ENCODE results near the gene PPP2R2B. TPM values are rescaled to one million over a fixed set of nuclear protein-coding genes. Genes with fewer than 3 reads are reported as not detected.
"Not testable (repeated sequence)": the region's sequence is repeated elsewhere in the genome, so short reads cannot be mapped to it uniquely, and the experiment has no call there.

The PPP2R2B gene
- total RNA-seq, 1 donor from 2014 or later = 1.3 TPM

GRCh38 chr5:146562461-146562860 lies 316.1 kb downstream of the PPP2R2B start:
- intact Hi-C loops (cut with micrococcal nuclease) = no loop called here

- intact Hi-C loops (cut with micrococcal nuclease) = no loop called here
Measured at GRCh38 chr5:146561711-146562110, 316.8 kb downstream of the PPP2R2B start.

DNA sequence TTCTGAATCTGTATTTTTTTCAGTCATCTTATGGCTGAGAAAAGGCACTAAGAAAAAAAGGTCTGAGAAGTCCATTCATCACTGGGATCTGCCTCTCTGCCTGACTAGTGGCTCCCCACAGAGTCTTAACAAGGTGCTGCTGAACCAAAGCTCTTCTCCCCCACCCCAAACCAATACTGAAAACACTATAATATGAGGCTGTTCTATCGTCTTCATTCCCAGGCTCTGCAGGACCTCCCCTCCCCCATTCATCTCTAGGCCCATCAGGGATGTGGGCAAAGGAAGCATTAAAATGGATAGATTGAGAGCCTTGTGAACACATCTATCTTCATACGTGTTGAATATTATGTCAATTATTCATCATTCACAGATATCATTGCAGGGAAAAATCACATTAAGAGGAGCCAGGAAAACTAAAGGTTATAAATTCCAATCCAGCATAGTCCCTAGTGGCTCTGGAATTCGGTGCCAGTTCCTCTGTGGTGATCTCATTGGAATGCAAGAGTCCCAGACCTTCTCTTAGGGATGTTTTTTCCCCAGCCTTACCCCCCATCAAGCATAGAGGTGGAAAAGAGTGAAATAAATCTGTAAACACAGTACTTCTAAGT lies 318.2 kb downstream of the PPP2R2B start:
- intact Hi-C loops (cut with micrococcal nuclease) = no loop called here

DNA sequence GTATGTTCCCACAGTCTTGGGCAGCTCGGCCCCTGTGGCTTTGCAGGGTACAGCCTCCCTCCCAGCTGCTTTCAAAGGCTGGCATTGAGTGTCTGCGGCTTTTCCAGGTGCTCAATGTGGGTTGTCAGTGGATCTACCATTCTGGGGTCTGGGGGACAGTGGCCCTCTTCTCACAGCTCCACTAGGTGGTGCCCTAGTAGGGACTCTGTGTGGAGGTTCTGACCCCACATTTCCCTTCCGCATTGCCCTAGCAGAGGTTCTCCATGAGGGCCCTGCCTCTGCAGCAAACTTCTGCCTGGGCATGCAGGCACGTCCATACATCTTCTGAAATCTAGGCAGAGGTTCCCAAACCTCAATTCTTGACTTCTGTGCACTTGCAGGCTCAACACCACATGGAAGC lies 321.7 kb downstream of the PPP2R2B start:
- intact Hi-C loops (cut with micrococcal nuclease) = not testable (repeated sequence)

GRCh38 chr5:146553446-146553845 lies 325.1 kb downstream of the PPP2R2B start:
- intact Hi-C loops (cut with micrococcal nuclease) = no loop called here

GRCh38 chr5:146549615-146550014 lies 328.9 kb downstream of the PPP2R2B start:
- intact Hi-C loops (cut with micrococcal nuclease) = no loop called here

DNA sequence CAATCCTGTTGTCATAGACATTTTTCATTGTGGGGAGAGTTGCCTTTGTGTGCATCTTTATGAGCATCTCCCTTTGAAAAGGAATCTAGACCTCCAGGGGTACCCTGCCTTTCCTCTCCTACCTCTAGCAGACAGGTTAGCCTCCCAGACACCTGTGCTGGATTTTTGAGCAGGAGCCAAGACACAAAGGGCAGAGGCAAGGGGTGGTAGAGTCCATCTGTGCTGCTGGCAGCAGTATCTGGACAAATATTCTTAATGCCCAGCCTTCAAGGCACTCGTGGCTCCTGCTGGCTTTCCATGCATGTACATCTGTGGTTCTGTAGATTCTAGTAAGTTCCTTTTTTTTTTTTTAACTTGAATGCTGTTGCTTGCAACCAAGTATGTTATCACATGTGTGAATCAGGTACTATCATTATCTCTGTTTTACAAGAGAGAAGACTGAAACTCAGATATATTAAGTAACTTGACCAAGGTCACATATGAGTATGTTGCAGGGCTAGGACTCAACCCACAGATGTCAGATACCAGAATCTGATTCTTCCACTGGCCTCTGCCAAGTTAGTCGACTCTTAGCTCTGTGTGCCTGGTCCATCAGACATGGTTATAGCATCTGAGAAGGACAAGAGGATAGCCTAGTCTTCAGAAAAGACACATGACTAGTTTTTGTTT lies 329.6 kb downstream of the PPP2R2B start:
- intact Hi-C loops (cut with micrococcal nuclease) = no loop called here

GRCh38 chr5:146544232-146544631 lies 334.3 kb downstream of the PPP2R2B start:
- intact Hi-C loops (cut with micrococcal nuclease) = loop anchor here (5.0 kb wide), 1 partner anchor 403 kb away; no protein-coding TSS in a partner anchor

DNA sequence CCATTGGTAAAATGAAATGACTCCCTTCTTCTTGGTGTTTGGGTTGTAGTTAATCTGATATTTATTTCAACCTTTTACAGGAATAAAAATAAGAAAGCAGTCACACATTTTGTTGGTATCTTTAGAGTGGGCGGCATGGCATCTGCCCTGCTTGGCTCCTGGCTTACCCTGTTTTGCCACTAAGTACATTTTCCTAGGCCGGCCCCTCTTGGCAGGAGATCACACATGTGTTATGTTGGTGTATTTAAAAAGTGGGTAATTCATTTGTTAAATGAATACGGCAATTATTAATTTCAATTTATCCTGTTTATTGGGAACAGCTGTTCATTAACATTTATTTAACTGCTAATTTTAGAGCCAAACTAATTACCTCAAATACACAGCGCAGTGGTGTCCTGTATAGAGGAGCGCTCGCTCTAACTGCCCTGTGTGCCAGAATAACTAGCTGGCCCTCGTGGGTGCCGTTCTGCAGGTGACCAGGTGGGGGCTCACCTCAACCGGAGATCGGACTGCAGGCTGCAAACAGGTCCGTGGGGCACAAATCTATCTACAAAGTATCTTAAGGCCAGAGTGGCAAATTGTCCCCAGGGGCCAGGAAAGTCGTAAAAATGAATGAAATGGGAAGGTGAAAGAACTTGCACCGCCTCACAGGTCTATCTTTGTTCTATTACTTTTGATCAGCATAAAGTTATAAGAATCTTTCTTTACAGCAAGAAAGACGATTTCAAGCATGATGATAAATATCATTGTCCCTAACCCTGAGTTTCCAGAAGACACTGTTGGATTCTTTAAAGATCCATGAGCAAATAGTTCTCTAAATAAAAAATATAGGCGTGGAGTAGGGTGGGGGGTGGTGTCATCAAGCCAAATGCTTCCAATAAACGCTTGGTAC lies 336.4 kb downstream of the PPP2R2B start:
- intact Hi-C loops (cut with micrococcal nuclease) = loop anchor here (1.0 to 5.0 kb wide), 4 partner anchors 120 to 646 kb away; no protein-coding TSS in a partner anchor

- intact Hi-C loops (cut with micrococcal nuclease) = loop anchor here (5.0 kb wide), 1 partner anchor 407 kb away; no protein-coding TSS in a partner anchor
Measured at GRCh38 chr5:146540414-146540813, 338.1 kb downstream of the PPP2R2B start.

DNA sequence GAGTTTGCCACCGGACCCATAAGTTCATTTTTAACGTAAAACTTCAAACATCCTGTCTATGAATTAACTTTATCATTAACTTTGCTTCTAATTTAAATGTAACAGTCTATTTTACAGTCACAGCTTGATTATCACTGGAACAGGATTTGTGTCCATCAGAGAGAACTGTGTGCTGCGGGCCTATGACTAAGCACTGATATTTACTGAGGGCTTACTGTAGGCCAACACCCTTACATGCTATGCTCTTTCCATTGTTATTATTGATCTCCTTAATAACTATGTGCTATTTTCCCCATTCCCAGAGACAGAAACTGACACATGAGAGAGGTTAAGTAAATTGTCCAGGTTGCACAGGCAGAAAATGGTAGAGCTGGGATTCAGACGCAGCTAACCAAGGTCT lies 338.6 kb downstream of the PPP2R2B start:
- intact Hi-C loops (cut with micrococcal nuclease) = loop anchor here (5.0 to 10.0 kb wide), 2 partner anchors 345 to 407 kb away; no protein-coding TSS in a partner anchor

DNA sequence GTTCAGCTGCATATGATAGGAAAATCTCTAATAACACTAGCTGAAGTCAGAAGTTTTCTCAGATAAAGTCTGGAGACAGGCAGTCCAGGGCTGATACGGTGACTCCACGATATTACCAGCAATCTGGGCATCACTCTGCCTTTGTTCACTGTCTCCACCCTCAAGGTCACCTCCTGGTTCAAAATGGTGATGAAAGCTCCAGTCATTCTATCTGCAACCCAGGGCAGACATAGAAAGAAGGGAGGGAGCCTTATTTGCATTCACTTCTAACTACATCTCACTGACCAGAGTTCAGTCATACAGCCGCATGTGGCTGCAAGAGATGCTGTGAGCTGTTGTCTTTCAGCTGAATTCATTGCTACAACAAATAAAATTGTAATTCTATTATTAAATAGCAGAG lies 340.1 kb downstream of the PPP2R2B start:
- intact Hi-C loops (cut with micrococcal nuclease) = loop anchor here (10.0 kb wide), 1 partner anchor 346 kb away; no protein-coding TSS in a partner anchor

DNA sequence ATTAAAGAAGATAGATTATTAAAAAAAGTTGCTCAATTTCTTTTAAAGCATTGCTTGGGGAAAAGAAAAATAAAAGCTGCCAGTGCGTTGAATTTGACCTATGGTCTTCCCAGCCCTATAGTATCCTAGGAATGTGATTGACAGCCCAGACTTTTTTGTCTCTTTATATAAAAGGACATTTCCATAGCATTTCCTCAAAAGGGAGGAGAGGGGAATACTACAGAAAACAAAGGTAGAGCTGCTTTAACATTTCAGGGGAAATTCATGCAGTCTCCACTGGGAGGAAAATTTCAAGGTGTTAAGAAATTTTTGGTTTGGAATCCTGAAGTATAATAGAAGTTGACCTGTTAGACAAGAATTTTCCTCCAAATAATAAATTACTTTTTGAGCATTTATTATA lies 344.7 kb downstream of the PPP2R2B start:
- intact Hi-C loops (cut with micrococcal nuclease) = loop anchor here (1.0 to 10.0 kb wide), 5 partner anchors 88 to 655 kb away; no protein-coding TSS in a partner anchor

- intact Hi-C loops (cut with micrococcal nuclease) = loop anchor here (1.0 to 10.0 kb wide), 5 partner anchors 89 to 656 kb away; no protein-coding TSS in a partner anchor
Measured at GRCh38 chr5:146533260-146533857, 345.2 kb downstream of the PPP2R2B start.

Measured in T-helper 1 cell treated with Interleukin-12 subunit alpha and Interleukin-12 subunit beta and Interleukin-4 antibody, amounts not matched to agents 30 ng/mL and 1 ng/mL, for 36 hours (primary cell).